NCI-H187 (cell line): ENCODE data around the gene BIN1.

Experiments used
- DNase-seq, 2 experiments: peaks; one replicate each; lab custom pipeline; 2025; lab: John Stamatoyannopoulos, UW

Gene BIN1

DNA sequence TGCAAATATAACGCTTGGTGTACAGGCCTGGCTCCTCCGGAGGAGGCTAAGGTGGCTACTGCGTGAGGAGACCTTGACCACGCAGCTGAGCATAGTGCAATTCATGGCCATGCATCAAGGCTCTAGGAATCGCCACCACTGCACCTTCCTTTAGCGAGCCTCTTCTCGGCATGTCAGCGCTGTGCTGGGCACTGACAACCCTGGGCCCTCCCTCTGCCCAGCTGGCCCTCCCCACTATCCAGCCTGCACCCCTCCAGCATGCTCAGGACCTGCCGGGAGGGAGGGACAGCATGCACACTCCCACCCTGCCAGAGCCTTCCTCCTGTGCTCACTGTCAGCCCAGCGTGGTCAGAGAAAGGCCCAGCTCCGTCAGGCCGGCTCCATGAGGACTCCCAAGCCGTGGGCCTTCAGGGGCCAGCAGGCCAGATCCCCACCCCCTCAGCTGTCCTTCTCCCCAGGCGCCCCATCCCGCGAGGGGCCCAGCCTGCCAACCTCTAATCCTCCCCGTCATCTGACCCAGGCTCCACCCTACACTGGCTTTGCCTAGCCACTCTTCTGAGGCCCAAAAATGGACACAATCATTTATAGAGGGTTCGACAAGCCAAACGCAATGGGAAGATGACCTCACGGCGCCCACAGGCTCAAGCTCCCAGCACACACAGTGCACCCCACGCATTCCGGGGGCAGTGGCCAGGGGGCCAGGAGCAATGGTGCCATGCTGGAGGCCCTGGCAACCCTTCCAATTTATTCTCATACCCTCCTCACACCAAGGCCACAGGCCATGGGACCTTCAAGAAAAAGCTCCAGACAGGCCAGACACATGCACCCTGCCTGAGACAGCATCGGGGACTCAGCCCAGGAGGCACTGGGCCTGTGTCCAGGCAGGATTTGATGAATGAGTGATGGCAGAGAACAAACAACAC lies 3.5 kb downstream of the BIN1 start:
- DNase-seq, result no peak

DNA sequence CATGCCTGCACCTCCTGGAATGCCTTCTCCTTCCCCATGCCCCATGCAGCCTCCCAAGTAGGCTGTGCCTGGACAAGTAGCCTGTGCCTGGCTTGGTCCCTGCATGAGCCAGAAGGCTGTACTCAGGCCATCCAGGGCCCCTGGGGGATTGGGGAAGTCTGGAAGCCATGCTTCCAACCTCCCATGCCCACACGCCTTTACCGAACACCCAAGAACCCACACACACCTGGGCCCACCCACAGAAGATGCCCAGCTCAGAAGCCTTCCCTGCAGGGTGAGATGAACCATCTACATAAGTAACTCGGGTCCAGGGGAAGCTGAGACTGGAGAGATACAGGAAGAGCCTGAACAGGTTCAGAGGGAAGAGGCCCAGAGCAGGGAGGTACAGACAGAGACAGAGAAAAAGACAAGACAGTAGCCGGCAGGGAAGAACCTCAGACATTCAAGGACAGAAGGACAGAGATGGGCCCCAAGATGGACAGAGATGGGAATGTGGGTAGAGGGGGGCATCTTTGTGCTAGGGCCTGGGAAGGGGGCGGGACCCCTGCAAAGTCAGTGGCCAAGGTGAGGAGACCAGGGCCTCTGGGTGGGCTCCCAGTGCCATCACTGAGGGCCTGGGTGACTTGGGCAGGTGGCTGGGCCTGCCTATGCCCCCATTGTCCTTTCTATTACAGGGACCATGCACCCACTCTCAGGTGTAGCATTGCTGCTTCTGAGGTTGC lies 4.3 kb downstream of the BIN1 start:
- no peak for DNase-seq

DNA sequence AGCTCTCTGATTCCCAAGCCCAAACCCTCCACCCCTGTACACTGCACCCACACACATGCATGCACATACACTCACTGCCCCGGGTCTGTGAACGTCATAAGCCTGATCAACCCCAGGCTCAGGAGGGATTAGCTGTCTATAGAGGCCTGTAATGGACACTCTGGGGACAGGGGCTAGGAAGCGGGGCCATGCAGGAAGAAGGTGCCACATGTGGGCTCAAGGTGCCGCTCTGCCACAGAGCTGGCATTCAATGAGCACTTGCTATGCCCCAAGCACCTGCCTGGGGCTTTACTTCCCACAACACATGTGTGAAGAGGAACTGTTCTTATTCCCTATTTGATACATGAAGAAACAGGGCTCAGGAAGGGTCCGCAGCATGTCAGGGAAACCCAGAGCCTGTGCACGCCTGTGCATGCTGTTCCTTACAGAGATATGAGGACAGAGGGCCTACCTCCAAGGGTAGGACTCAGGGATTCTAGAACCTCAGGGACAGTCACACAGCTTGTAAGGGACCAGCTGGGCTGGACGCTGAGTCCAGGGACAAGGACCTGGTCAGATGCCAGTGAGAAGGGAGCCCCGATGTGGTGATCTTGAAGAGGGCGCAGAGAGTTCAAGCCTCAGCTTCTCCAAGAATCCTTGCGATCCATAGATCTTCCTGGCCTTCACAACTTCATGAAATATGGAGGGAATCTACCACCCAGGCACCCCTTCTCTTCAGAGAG lies 5.0 kb downstream of the BIN1 start:
- DNase-seq, result no peak

DNA sequence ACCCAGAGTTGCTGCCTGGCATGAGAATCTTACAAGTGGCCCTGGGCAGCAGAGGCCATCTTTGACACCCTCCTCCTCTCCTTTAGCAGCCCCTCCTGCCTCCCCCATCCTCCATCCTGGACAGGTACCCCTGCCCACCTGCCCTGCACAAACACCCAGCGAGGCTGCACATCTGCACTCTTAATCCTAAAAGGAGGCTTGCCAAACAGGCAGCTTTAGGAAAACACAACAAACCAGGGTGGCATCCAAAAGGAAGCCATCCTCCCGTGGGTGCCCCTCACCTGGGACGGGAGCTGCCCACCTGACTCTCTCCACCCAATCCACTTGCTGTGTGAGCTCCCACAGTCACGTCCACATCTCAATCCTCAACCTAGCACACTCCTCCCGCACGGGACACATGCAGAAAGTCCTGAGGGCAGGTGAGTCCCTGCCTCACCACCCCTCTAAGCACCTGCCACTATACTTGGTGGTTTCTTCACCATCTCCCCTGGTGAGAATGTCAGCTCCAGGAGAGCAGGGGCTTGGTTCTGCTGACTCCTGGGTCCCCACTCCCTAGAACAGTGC lies 5.8 kb downstream of the BIN1 start:
- DNase-seq, result no peak

GRCh38 chr2:127100251-127101047 lies 6.5 kb downstream of the BIN1 start:
- no peak for DNase-seq

- no peak for DNase-seq
Measured at GRCh38 chr2:127098711-127099110, 8.2 kb downstream of the BIN1 start.

GRCh38 chr2:127097841-127098651 lies 8.9 kb downstream of the BIN1 start:
- DNase-seq, result no peak

GRCh38 chr2:127097471-127097765 lies 9.5 kb downstream of the BIN1 start:
- no peak for DNase-seq

DNA sequence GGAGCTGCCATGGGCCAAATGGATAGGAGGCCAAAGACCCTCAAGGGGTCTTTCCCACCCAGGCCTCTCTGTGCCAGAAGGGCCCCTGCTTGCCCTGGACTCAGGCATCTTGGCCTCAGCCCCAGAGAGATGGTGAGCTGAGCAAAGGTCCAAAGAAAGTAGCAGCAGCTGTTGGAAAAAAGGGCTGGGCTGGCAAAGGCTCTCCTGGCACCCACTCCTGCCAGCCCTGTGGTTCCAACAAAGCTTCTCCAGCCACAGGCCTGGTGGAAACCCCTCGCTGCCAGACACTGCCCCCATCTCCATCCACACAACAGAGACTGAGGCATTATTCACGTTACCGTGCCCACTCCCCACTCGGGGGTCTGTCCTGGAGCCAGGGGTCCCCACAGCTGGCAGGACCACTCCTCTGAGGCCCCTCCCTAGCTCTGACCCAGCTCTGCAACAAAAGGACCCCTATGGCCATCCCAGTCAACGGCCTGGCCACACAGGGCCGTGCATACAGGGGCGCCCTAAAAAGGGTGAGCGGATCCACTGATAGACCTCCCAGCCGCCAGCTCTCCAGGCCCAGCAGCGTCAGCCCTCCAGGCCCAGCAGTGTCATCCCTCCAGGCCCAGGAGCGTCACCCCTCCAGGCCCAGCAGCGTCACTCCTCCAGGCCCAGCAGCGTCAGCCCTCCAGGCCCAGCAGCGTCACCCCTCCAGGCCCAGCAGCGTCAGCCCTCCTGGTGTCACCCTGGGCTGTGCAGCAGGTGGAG lies 10.1 kb downstream of the BIN1 start:
- DNase-seq, result no peak

DNA sequence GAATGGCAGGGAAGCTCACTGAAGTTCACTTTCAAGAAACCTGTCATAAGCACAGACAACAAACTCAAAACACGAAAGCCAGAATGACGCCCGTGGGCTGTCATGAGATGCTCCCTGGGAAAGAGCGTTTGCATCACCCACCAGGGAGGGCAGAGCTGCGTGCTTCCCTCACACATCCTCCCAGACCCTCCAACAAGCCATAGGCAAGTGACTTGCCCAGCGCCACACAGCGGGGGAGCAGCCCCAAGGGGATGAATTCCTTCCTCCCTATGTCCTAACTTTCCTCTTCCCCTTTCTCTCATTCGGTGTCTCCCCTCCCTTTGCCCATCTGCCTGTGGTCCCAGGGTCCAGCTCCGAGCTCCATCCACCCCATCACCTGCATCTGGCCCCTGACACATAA lies 10.7 kb downstream of the BIN1 start:
- no peak for DNase-seq

DNA sequence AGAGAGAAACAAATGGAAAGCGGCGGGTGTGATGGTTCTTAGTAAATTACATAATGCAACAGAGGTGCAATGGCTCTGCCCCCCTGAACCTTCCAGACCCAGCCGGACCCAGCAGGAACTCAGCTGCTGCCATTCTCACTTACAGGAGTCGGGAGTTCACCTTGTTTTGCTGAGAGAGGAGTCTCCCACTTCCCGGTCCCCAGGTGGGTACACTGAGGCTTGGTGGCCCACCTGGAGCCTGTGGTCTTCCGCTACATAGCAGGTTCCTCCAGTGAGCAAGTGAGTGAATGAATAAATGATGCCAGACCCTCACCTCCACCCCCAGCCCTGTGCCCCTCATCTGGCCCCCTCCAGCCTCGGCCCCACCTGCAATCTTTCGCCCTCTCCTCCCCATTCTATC lies 11.2 kb downstream of the BIN1 start:
- DNase-seq, result no peak

DNA sequence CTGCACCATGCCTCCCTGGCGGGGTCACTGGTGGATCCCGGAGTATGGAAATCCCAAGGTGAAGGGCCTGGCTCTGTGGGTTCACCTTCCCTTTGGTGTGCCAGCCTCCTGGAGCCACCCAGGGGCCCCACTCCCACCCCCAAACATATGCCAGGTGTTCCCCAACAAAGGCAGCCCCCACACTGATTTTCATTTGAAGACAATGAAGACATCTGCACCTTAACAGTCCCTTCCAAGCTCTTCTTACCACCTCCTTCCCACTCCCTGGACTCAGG lies 11.7 kb downstream of the BIN1 start:
- no peak for DNase-seq

GRCh38 chr2:127094509-127095366 lies 12.2 kb downstream of the BIN1 start:
- no peak for DNase-seq

GRCh38 chr2:127093648-127094210 lies 13.2 kb downstream of the BIN1 start:
- DNase-seq, result no peak

DNA sequence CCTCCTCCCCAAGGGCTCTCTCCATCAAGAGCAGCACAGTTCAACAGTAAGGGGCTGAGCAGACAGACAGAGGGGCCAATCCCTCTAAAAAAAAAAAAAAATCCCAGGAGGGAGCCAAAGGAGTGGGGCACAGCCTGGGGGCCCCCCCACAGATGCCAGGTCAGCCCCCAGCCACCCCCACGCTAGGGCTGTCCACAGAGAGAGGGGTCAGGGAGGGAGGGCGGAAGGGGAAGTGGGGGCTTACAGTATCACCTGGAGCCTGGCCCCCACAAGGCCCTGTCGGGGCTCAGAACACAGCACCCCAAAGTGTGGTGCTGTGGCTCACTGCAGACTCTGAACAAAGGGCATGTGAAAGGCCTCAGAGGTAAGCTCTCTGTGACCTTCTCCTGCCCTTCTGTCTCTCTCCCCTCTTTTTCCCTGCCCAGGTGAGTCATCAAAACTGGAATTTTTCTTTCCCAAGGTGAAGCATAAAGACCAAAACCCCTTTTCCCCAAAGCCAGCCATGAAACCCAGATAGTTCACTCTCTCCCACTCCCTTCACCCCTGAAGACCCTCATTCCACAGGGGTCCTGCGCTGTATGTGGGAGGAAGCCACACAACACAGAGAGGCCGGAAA lies 13.9 kb downstream of the BIN1 start:
- no peak for DNase-seq

DNA sequence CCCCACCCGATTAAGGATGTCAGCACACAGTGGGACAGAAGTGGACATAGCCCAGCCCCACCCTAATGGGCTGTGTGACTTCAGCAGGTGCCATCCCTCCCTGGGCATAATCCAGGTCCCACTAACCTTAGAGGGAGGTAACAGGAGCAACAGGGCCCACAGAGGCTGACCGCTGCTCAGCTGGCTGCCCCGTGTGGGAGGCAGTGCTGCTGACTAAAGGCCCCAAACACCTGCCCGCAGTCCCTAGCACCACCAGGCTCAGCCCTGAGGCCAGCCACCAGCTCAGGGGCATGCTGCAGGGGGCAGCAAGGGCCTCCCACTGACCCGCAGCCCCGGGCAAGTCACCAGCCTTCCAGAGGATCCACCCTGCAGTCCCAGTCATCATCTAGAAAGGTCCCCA lies 14.6 kb downstream of the BIN1 start:
- no peak for DNase-seq

GRCh38 chr2:127091886-127092285 lies 15.1 kb downstream of the BIN1 start:
- no peak for DNase-seq

- no peak for DNase-seq
Measured at GRCh38 chr2:127091148-127091547, 15.8 kb downstream of the BIN1 start.
